Body of pancreas (tissue), 4 donors: ENCODE results near the gene PARP12. TPM values are rescaled to one million over a fixed set of nuclear protein-coding genes. Genes with fewer than 3 reads are reported as not detected.

Source experiments
- ATAC-seq: fragments of 150-250 bp; one replicate; pipeline ENCODE4 v1.9.1; 2016
- DNase-seq, 4 donors: peaks; one replicate each; pipeline ENCODE4 v3.0.0-alpha.2; 2019
- H3K27ac ChIP-seq, 4 donors: fragments of 200-600 bp; sonication (generic); 1 replicate in 3 of 4; 2 replicates in 1 of 4; pipeline versions ENCODE4 v1.5.1 to v1.6.1; 2016 to 2019; ENCODE audit warnings: mild to moderate bottlenecking in 1 of 4, mixed read lengths in 1 of 4, moderate library complexity in 1 of 4
- H3K27me3 ChIP-seq, 2 donors: fragments of 200-600 bp; sonication (generic); one replicate each; pipeline ENCODE4 v1.6.0; 2016; ENCODE audit warnings: mild to moderate bottlenecking in 1 of 2
- H3K36me3 ChIP-seq, 2 donors: fragments of 200-600 bp; sonication (generic); replicated peaks in 1 of 2; 2 replicates each; pipeline ENCODE4 v1.5.1; 2016; ENCODE audit warnings: low read depth in 2 of 2; ENCODE audit not compliant: insufficient read depth in 1 of 2
- H3K4me1 ChIP-seq: fragments of 200-600 bp; sonication (generic); one replicate; pipeline ENCODE4 v1.6.0; 2016
- H3K4me3 ChIP-seq, 2 donors: fragments of 200-600 bp; sonication (generic); 1 replicate in 1 of 2; 2 replicates in 1 of 2; pipeline ENCODE4 v1.5.1; 2016 to 2019
- H3K9me3 ChIP-seq, 3 donors: fragments of 200-600 bp; sonication (generic); 1 replicate in 2 of 3; 2 replicates in 1 of 3; pipeline ENCODE4 v1.5.1; 2016
- POLR2A ChIP-seq, 3 donors: fragments of 450-650 bp; IDR thresholded peaks; one replicate each; pipeline ENCODE4 v1.6.1; 2016; ENCODE audit warnings: antibody characterized with exemption in 3 of 3, mild to moderate bottlenecking in 2 of 3
- WGBS, 2 donors: methylation state at CpG; one replicate each; pipeline ENCODE4 v1.1.5; 2017; 5-methylcytosine and 5-hydroxymethylcytosine counted together
- intact Hi-C: fragments of 100-400 bp; cut with DNase I; formaldehyde crosslinking; loops from one replicate; pipeline ENCODE4 v1.15.1; 2023
- total RNA-seq, 2 donors: library from RNA; depleted of rRNA; stranded (reverse); fragments of >200 nt; gene quantifications; one replicate each; pipeline ENCODE4 v1.1.0, GENCODE V29; 2016
- TF ChIP-seq, protein P1 (sequence below), 7 experiments: fragments of 450-650 bp in 4 of 7; fragments of 200-600 bp in 3 of 7; sonication (generic) in 3 of 7; IDR thresholded peaks; one replicate each; pipeline ENCODE4 v1.5.1; 2016 to 2019; ENCODE audit warnings: antibody characterized with exemption in 7 of 7

PARP12 gene
- total RNA-seq, 2 donors from 2014 or later: 37.1 to 66.9 TPM

DNA sequence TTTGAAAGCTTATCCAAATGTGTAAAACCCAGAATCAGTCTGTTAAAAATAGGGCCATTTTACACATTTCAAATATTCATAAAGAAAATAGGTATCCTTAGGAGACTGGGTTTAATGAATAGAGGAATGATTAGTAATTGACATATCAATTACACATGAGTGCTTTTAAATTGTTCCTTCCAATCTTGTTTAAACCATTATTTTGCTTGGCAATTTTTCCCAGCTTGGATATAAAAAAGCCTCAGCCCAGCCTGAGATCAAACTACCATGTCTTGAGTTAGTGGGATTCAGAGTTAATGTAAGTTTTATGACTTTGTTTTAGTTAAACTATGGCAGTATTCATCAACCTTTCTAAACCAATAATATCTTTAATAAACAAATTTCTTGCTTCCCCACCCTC, 28.3 kb downstream of the PARP12 start:
- Histone ChIP-seq H3K27ac (no peak overlapping the region), H3K4me1 (no peaks in the 10 kb centered on the region), H3K36me3 (peaks cover 4 to 18% of the 10 kb centered on the region in 2 donors), H3K27me3 (no peaks in the 10 kb centered on the region), H3K4me3 (no peak overlapping the region), H3K9me3 (no peaks in the 10 kb centered on the region)
- DNase-seq: no peak
- intact Hi-C loops: no loop called here
- no peak for ATAC-seq
- TF ChIP-seq POLR2A (IDR thresholded peaks at IDR 0.05): no peak
- TF ChIP-seq, protein P1, sequence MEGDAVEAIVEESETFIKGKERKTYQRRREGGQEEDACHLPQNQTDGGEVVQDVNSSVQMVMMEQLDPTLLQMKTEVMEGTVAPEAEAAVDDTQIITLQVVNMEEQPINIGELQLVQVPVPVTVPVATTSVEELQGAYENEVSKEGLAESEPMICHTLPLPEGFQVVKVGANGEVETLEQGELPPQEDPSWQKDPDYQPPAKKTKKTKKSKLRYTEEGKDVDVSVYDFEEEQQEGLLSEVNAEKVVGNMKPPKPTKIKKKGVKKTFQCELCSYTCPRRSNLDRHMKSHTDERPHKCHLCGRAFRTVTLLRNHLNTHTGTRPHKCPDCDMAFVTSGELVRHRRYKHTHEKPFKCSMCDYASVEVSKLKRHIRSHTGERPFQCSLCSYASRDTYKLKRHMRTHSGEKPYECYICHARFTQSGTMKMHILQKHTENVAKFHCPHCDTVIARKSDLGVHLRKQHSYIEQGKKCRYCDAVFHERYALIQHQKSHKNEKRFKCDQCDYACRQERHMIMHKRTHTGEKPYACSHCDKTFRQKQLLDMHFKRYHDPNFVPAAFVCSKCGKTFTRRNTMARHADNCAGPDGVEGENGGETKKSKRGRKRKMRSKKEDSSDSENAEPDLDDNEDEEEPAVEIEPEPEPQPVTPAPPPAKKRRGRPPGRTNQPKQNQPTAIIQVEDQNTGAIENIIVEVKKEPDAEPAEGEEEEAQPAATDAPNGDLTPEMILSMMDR (IDR thresholded peaks at IDR 0.05): no peak

DNA sequence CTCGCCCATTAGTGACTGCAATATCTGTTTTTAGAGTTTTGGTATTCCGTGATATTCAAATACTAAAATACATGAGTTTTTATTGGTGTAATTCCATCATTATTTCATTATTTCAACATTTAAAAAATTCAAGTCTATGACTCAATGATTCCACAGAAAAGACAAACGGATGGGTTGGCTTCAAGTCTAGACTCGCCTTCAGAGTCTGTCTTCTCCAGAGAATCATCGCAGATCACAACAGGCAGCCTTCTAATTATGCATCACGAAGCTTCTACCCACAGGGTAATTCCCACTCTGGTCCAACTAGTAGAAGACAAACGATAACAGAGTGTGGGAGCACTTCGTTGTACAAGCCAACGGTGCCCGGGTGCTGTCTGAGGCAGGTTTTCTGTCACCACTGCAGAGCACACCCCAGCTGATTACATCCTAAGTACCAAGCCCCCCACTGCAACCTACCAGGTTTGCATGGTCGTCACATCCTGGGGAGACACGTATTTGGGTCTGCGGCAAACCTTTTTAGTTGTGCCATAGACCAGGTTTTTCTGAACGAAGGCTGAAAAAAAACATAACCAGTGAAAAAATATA, 28.9 kb downstream of the PARP12 start:
- WGBS, 2 donors: 94 to 96% methylated on average over 14 of the region's 14 CpGs
- peaks cover 4 to 18% of the 10 kb centered on the region in 2 donors for H3K36me3 ChIP-seq
- ATAC-seq (no peak), DNase-seq (no peak)
- no peaks in the 10 kb centered on the region for H3K4me1 ChIP-seq
- intact Hi-C loops: no loop called here
- no peak overlapping the region for H3K4me3 ChIP-seq
- no peak overlapping the region for H3K27ac ChIP-seq
- no peak for TF ChIP-seq POLR2A (IDR thresholded peaks at IDR 0.05)
- TF ChIP-seq, protein P1 (IDR thresholded peaks at IDR 0.05): no peak
- H3K9me3 ChIP-seq: no peaks in the 10 kb centered on the region
- no peaks in the 10 kb centered on the region for H3K27me3 ChIP-seq

DNA sequence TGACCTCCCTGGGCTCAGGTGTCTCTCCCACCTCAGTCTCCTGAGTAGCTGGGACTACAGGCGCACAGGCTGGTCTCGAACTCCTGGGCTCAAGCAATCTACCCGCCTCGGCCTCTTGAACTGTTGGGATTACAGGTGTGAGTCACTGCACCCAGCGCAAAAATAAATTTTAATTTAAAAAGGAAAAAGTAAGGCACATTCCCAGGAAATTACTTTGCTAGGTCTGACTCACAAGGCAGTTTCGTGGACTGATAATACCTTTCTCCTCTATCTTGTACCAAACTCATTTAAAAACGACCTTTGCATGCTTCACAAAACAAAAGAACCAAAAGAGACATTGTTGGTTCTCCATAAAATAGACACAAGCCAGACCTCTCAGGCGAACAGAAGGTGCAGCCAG, 29.7 kb downstream of the PARP12 start:
- no peak for DNase-seq
- Histone ChIP-seq H3K27ac (no peak overlapping the region), H3K4me1 (no peaks in the 10 kb centered on the region), H3K27me3 (no peaks in the 10 kb centered on the region), H3K9me3 (no peaks in the 10 kb centered on the region), H3K36me3 (peaks cover 4 to 18% of the 10 kb centered on the region in 2 donors), H3K4me3 (no peak overlapping the region)
- intact Hi-C loops: no loop called here
- no peak for ATAC-seq
- no peak for TF ChIP-seq POLR2A (IDR thresholded peaks at IDR 0.05)
- TF ChIP-seq, protein P1 (IDR thresholded peaks at IDR 0.05): no peak
- WGBS, 2 donors: 88 to 91% methylated on average over 8 of the region's 8 CpGs

DNA sequence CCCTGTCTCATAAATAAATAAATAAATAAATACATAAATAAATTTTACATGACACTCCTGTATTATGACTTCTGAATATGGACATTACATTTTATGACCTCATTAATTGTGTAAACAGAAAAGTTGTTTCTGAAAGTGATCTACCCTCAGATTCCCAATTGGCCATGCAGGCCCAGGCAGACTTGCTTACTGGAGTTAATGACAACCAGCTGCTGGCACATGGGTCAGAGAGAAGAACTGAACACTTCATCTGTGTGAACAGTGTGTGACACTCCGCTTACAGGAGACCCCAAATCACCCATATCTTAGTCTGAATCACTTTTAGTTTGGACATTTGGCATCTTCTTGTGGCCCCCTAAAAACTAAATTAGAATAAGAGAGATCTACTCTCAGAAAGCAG, 31.4 kb downstream of the PARP12 start:
- DNase-seq (no peak), ATAC-seq (no peak)
- no peaks in the 10 kb centered on the region for H3K4me1 ChIP-seq
- no peak overlapping the region for H3K4me3 ChIP-seq
- H3K27ac ChIP-seq: no peak overlapping the region
- H3K36me3 ChIP-seq: peaks cover 0 to 10% of the 10 kb centered on the region in 2 donors
- intact Hi-C loops: no loop called here
- H3K9me3 ChIP-seq: no peaks in the 10 kb centered on the region
- WGBS, 2 donors: 100% methylated on average over 1 of the region's 1 CpG
- H3K27me3 ChIP-seq: no peaks in the 10 kb centered on the region
- TF ChIP-seq POLR2A (IDR thresholded peaks at IDR 0.05): no peak
- TF ChIP-seq, protein P1 (IDR thresholded peaks at IDR 0.05): no peak

DNA sequence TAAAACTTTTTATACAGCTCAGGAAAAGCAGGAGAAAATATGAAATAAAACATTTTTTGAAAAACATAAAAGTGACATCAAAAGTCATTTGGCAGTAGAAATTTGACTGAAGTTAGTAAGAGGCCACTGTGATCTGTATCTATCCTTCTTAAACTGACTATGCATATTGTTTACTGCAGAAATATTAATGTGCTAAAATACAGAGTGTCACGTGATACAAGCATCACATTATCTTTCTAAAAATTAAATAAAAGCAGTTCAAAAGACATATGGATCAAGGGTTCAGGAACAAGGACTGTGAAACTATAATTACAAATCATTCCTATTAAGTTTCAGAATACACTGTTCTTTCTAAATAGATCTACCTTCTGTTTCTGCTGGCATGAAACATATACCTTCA, 33.7 kb downstream of the PARP12 start:
- Histone ChIP-seq H3K4me1 (no peaks in the 10 kb centered on the region), H3K27me3 (no peaks in the 10 kb centered on the region), H3K9me3 (no peaks in the 10 kb centered on the region), H3K27ac (no peak overlapping the region), H3K4me3 (no peak overlapping the region), H3K36me3 (peaks cover 0 to 10% of the 10 kb centered on the region in 2 donors)
- no peak for DNase-seq
- intact Hi-C loops: no loop called here
- ATAC-seq: no peak
- WGBS, 2 donors: 84 to 87% methylated on average over 1 of the region's 1 CpG
- no peak for TF ChIP-seq POLR2A (IDR thresholded peaks at IDR 0.05)
- TF ChIP-seq, protein P1 (IDR thresholded peaks at IDR 0.05): no peak
